CD4-positive, alpha-beta memory T cell (primary cell): ENCODE data around the gene IRX2. TPM values are rescaled to one million over a fixed set of nuclear protein-coding genes. Genes with fewer than 3 reads are reported as not detected.

ENCODE experiments used
- CTCF ChIA-PET: fragments of 350-600 bp; sonication (Branson Sonifier 250); formaldehyde crosslinking; loops from one replicate; lab custom pipeline; 2021; ENCODE audit warnings: inconsistent platforms; ENCODE audit not compliant: partially characterized antibody; lab: Charles Lee
- POLR2A ChIA-PET: fragments of 350-600 bp; sonication (Branson Sonifier 250); formaldehyde crosslinking; loops from one replicate; lab custom pipeline; 2021; ENCODE audit not compliant: partially characterized antibody; lab: Charles Lee
- DNase-seq, 5 donors: peaks; one replicate each; pipeline versions ENCODE4 v3.0.0 to v3.0.0-alpha.2; 2020 to 2022; ENCODE audit warnings: mixed read lengths in 1 of 5
- H3K27ac ChIP-seq: one replicate; pipeline ENCODE4 v1.7.0; 2013; ENCODE audit warnings: low read depth, low read length
- H3K27me3 ChIP-seq: 2 replicates; pipeline ENCODE4 v1.7.0; 2013; ENCODE audit warnings: mild to moderate bottlenecking, low read length, moderate library complexity; ENCODE audit not compliant: insufficient read depth
- H3K36me3 ChIP-seq: 2 replicates; pipeline ENCODE4 v1.7.0; 2013; ENCODE audit warnings: mild to moderate bottlenecking, low read length, moderate library complexity; ENCODE audit not compliant: insufficient read depth
- H3K4me1 ChIP-seq: 2 replicates; pipeline ENCODE4 v1.7.0; 2013; ENCODE audit warnings: mild to moderate bottlenecking, low read length, moderate library complexity; ENCODE audit not compliant: insufficient read depth
- H3K4me3 ChIP-seq, 2 donors: one replicate each; pipeline ENCODE4 v1.7.0; 2013; ENCODE audit warnings: low read length in 2 of 2, mild to moderate bottlenecking in 1 of 2
- H3K9me3 ChIP-seq, 2 donors: one replicate each; pipeline ENCODE4 v1.7.0; 2013; ENCODE audit warnings: low read length in 2 of 2, control low read depth in 1 of 2; ENCODE audit not compliant: control insufficient read depth in 1 of 2
- H3K27ac Mint-ChIP-seq, 7 donors: one replicate each; pipeline ENCODE4 v1.8.0; 2020 to 2021; ENCODE audit warnings: mixed read lengths in 7 of 7, mild to moderate bottlenecking in 6 of 7, inconsistent platforms in 3 of 7, moderate library complexity in 3 of 7
- H3K27me3 Mint-ChIP-seq, 2 donors: one replicate each; pipeline ENCODE4 v1.8.0; 2020 to 2021; ENCODE audit warnings: mixed read lengths in 2 of 2
- H3K36me3 Mint-ChIP-seq, 2 donors: one replicate each; pipeline ENCODE4 v1.8.0; 2020 to 2021; ENCODE audit warnings: mixed read lengths in 2 of 2, inconsistent platforms in 1 of 2, mild to moderate bottlenecking in 1 of 2
- H3K4me1 Mint-ChIP-seq, 4 donors: one replicate each; pipeline ENCODE4 v1.8.0; 2020 to 2021; ENCODE audit warnings: mixed read lengths in 4 of 4, mild to moderate bottlenecking in 1 of 4
- H3K4me3 Mint-ChIP-seq, 8 donors: one replicate each; pipeline ENCODE4 v1.8.0; 2020 to 2021; ENCODE audit warnings: mixed read lengths in 8 of 8, mild to moderate bottlenecking in 7 of 8, moderate library complexity in 6 of 8, inconsistent platforms in 3 of 8
- H3K9me3 Mint-ChIP-seq, 8 donors: one replicate each; pipeline ENCODE4 v1.8.0; 2020 to 2021; ENCODE audit warnings: mixed read lengths in 8 of 8, mild to moderate bottlenecking in 5 of 8, inconsistent platforms in 3 of 8, moderate library complexity in 1 of 8
- intact Hi-C: fragments of 100-400 bp; cut with micrococcal nuclease; formaldehyde crosslinking; loops from one replicate; pipeline ENCODE4 v1.15.1; 2023
- polyA plus RNA-seq, 2 donors: library from polyadenylated mRNA; unstranded; fragments of 300-500 nt; fragmentation: Illumina TruSeq; gene quantifications; one replicate each; pipeline ENCODE4 v1.2.3, GENCODE V29; 2021
- total RNA-seq, 2 experiments: library from RNA; stranded (reverse); gene quantifications; one replicate each; pipeline ENCODE4 v1.2.3, GENCODE V29; 2021

The IRX2 gene
- total RNA-seq (not detected), polyA plus RNA-seq (not detected)

DNA sequence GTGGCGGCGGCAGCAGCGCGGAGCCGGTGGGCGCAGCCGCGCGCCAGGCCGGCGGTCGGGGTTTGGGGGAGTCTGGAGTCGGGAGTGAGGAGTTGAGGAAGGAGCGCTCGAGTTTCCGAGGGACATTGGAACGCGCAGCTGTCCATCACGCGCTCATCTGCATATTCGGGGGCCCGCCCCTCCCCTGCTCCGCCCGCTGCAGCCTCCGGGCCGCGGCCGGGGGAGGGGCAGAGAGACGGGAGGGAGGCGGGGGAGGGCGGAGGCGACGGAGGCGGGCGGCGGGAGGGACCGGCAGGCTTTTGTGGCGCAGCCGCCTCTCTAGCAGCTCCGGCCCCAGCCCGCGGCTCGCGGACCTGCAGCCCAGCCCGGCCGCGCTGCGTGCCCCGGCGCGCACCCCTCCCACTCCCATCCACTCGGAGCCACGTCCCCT, at the start of gene IRX2:
IRX2 (minus strand) TSS at position 86 of the 430 bp plus-strand sequence. CDS start 264 bp downstream, outside the sequence.
- peaks cover 0 to 10% (median 3%) of the 10 kb centered on the region in 8 donors for H3K9me3 Mint-ChIP-seq
- intact Hi-C loops = no loop called here
- Histone ChIP-seq H3K4me1 (no peaks in the 10 kb centered on the region), H3K27me3 (no peaks in the 10 kb centered on the region), H3K27ac (no peak within 1 kb of the TSS), H3K4me3 (no peak within 1 kb of the TSS), H3K36me3 (no peaks in the 10 kb centered on the region), H3K9me3 (no peaks in the 10 kb centered on the region)
- POLR2A ChIA-PET = no interaction called here
- no peak for DNase-seq
- peaks cover 0 to 31% (median 11%) of the 10 kb centered on the region in 4 donors for H3K4me1 Mint-ChIP-seq
- H3K27me3 Mint-ChIP-seq = peaks cover 36 to 40% of the 10 kb centered on the region in 2 donors
- CTCF ChIA-PET = no interaction called here
- H3K4me3 Mint-ChIP-seq = peak within 1 kb of the TSS in 3 of 8 donors; percentile 21 to 43 (median 24)
- H3K27ac Mint-ChIP-seq = no peak within 1 kb of the TSS
- no peaks in the 10 kb centered on the region for H3K36me3 Mint-ChIP-seq

DNA sequence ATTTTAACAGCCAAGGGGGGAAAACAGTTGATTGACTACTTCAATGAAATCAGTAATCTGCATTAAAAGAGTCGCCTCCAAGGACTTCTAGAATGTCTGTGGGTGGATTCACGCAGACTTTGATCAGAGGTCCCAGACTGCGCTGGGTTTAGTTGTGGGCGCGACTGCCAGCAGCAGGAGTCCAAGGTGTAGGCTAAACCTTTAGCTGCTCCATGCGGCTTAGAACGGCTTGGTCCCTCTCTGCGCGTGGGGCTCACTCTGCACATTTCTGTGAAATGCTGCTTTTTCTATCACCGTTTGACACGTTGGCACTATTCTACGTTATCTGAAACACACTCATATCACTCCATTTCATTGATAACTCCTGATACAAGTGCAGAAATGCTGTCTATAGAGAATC, 48.6 kb upstream of the IRX2 start:
- CTCF ChIA-PET = no interaction called here
- Histone ChIP-seq H3K27ac (no peak overlapping the region), H3K4me3 (no peak overlapping the region), H3K4me1 (no peaks in the 10 kb centered on the region), H3K27me3 (no peaks in the 10 kb centered on the region), H3K9me3 (no peaks in the 10 kb centered on the region), H3K36me3 (no peaks in the 10 kb centered on the region)
- Mint-ChIP-seq H3K27me3 (no peaks in the 10 kb centered on the region), H3K4me3 (no peak overlapping the region), H3K4me1 (no peaks in the 10 kb centered on the region), H3K9me3 (peaks cover 0 to 4% (median 0%) of the 10 kb centered on the region in 8 donors), H3K27ac (no peak overlapping the region), H3K36me3 (no peaks in the 10 kb centered on the region)
- DNase-seq = no peak
- POLR2A ChIA-PET = no interaction called here
- intact Hi-C loops = no loop called here

DNA sequence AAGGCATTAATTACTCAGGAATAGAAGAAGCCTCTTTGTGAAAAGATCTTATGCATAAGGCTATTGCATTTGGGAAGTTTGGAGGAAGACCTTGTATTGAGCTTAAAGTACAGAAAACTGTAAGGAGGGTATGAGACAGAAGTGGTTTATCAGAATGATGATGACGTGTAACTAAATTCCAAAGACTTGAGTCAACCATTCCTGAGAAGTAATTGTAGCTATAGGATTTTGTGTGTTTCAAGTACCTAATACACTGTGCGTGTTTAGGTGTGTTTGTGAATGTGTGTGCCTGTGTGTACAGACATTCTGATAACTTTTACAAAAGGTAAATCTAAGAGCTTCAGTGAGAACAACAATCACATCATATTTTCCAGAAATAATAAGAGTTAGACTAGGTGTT, 46.5 kb upstream of the IRX2 start:
- no peaks in the 10 kb centered on the region for H3K4me1 ChIP-seq
- Mint-ChIP-seq H3K27ac (no peak overlapping the region), H3K9me3 (peaks cover 0 to 6% (median 4%) of the 10 kb centered on the region in 8 donors), H3K4me3 (no peak overlapping the region), H3K36me3 (no peaks in the 10 kb centered on the region), H3K27me3 (no peaks in the 10 kb centered on the region), H3K4me1 (no peaks in the 10 kb centered on the region)
- DNase-seq = no peak
- no peaks in the 10 kb centered on the region for H3K27me3 ChIP-seq
- H3K4me3 ChIP-seq = no peak overlapping the region
- CTCF ChIA-PET = no interaction called here
- POLR2A ChIA-PET = no interaction called here
- no peaks in the 10 kb centered on the region for H3K9me3 ChIP-seq
- intact Hi-C loops = no loop called here
- H3K27ac ChIP-seq = no peak overlapping the region
- no peaks in the 10 kb centered on the region for H3K36me3 ChIP-seq

DNA sequence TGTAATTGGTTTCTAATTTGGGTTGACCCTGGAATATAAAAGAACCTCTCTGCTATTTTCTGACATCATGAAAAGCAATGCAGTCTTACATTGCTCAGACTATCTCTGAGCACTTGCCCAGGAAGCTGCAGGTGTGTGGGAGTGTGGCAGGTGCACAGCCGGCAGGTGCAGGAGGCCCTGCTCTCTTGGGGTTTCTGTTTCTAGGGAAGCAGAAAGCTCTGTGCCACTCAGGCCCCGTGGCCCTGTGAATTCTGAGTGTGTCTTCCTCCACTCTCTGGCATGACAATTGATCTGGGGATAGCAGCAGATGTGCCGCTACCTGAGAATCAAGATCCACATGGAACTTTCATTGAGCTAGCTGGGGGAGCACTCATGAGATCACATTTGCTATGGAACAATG, 45.7 kb upstream of the IRX2 start:
- Mint-ChIP-seq H3K4me3 (no peak overlapping the region), H3K27me3 (no peaks in the 10 kb centered on the region), H3K27ac (no peak overlapping the region), H3K36me3 (no peaks in the 10 kb centered on the region), H3K9me3 (peaks cover 0 to 6% (median 3%) of the 10 kb centered on the region in 8 donors), H3K4me1 (no peaks in the 10 kb centered on the region)
- no peak overlapping the region for H3K4me3 ChIP-seq
- ChIA-PET POLR2A (no interaction called here), CTCF (no interaction called here)
- H3K9me3 ChIP-seq = no peaks in the 10 kb centered on the region
- intact Hi-C loops = no loop called here
- H3K27ac ChIP-seq = no peak overlapping the region
- H3K27me3 ChIP-seq = no peaks in the 10 kb centered on the region
- no peak for DNase-seq
- H3K4me1 ChIP-seq = no peaks in the 10 kb centered on the region
- no peaks in the 10 kb centered on the region for H3K36me3 ChIP-seq

DNA sequence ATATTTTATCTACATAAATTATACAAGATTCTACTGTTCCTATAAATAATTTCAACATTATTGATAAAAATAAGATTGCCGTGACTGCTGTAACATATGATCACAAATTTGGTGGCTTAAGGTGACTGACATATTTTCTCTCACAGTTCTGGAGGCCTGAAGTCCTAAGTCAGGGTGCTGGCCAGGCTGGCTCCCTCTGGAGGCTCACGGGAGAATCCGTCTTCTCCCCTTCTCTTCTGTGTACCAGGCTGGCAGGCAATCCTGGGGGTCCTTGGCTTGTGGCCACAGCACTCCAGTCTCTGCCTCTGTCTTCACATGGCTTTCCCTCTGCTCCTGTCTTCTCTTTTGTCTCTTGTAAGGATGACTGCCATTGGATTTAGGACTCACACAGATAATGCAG, 31.7 kb upstream of the IRX2 start:
- H3K27ac Mint-ChIP-seq = no peak overlapping the region
- POLR2A ChIA-PET = no interaction called here
- Histone ChIP-seq H3K27ac (no peak overlapping the region), H3K27me3 (no peaks in the 10 kb centered on the region), H3K36me3 (no peaks in the 10 kb centered on the region), H3K9me3 (no peaks in the 10 kb centered on the region), H3K4me3 (no peak overlapping the region), H3K4me1 (no peaks in the 10 kb centered on the region)
- CTCF ChIA-PET = no interaction called here
- H3K36me3 Mint-ChIP-seq = no peaks in the 10 kb centered on the region
- H3K27me3 Mint-ChIP-seq = no peaks in the 10 kb centered on the region
- intact Hi-C loops = no loop called here
- peaks cover 0 to 9% (median under 1%) of the 10 kb centered on the region in 8 donors for H3K9me3 Mint-ChIP-seq
- DNase-seq = no peak
- H3K4me1 Mint-ChIP-seq = no peaks in the 10 kb centered on the region
- H3K4me3 Mint-ChIP-seq = no peak overlapping the region

DNA sequence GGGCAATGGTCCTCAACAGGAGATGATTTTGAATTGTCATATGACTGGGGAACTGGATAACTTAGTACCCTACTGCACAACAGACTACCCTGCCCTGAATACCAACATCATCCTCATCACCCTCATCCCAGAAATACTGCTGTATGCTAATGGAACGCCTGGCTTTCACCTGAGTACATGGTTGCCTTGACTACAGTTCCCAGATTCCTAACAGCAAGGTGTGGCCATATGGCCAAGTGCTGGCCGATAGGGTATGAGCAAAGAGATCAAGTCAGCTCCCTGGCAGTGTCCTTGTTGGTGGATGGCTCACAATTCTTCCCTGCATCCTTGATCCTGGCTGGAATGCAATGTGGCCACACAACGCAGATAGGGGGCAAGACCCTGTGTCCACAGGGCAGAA, 31.2 kb upstream of the IRX2 start:
- Histone ChIP-seq H3K36me3 (no peaks in the 10 kb centered on the region), H3K4me3 (no peak overlapping the region), H3K9me3 (no peaks in the 10 kb centered on the region), H3K27ac (no peak overlapping the region), H3K4me1 (no peaks in the 10 kb centered on the region), H3K27me3 (no peaks in the 10 kb centered on the region)
- H3K36me3 Mint-ChIP-seq = no peaks in the 10 kb centered on the region
- H3K27me3 Mint-ChIP-seq = no peaks in the 10 kb centered on the region
- H3K4me3 Mint-ChIP-seq = no peak overlapping the region
- ChIA-PET POLR2A (no interaction called here), CTCF (no interaction called here)
- intact Hi-C loops = no loop called here
- no peak overlapping the region for H3K27ac Mint-ChIP-seq
- H3K4me1 Mint-ChIP-seq = no peaks in the 10 kb centered on the region
- peaks cover 0 to 9% (median 0%) of the 10 kb centered on the region in 8 donors for H3K9me3 Mint-ChIP-seq
- no peak for DNase-seq

DNA sequence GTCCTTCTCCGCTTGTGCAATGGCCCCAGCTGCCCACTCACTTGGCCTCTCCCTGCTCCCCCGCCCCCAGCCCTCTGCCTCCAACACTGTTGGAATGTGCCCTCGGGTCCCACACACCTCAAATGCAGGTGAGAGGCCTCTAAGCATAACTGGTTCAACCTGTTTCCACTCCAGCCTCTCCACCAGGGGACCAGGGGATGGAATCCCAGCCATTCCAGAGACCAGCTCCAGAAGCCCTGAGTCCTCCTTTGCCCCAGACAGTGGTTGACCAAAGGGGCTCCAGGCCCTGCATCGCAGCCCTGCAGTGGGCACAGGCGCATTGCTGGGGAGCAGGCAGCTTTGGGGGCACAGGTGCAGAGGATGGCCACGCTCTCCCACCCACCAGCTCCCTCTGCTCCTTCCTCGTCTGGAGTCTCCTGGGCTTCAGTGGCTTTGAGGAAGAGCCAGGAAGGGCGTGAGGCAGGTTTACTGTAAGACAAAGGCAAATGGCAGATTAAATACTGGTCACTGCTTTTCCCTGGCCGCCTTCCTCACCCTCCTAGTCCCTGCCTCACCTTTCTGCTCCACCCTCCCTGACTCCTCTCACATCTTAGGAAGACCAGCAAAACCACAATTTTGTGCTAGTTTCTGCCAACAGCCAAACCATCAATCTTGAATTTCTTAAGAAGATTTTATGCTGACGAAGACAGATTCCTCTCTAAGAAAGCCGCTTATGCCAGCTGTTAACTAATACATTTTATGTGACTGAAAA, 29.1 kb upstream of the IRX2 start:
- Mint-ChIP-seq H3K4me1 (no peaks in the 10 kb centered on the region), H3K9me3 (peaks cover 0 to 7% (median 5%) of the 10 kb centered on the region in 8 donors), H3K4me3 (no peak overlapping the region), H3K27me3 (no peaks in the 10 kb centered on the region), H3K36me3 (no peaks in the 10 kb centered on the region), H3K27ac (no peak overlapping the region)
- H3K36me3 ChIP-seq = no peaks in the 10 kb centered on the region
- ChIA-PET POLR2A (no interaction called here), CTCF (no interaction called here)
- no peak for DNase-seq
- H3K4me3 ChIP-seq = no peak overlapping the region
- no peak overlapping the region for H3K27ac ChIP-seq
- H3K9me3 ChIP-seq = no peaks in the 10 kb centered on the region
- no peaks in the 10 kb centered on the region for H3K4me1 ChIP-seq
- intact Hi-C loops = no loop called here
- H3K27me3 ChIP-seq = no peaks in the 10 kb centered on the region
